GM18861 (cell line): Measurements from ENCODE around the gene PDE8B.

ENCODE experiments used
- ATAC-seq: cut with Tn5 transposase; IDR thresholded peaks from one replicate; pipeline ENCODE4 v1.9.1; 2021; ENCODE audit not compliant: unreplicated experiment

Gene PDE8B

GRCh38 chr5:77210091-77210963 is at the start of gene PDE8B:
Gene PDE8B, plus strand, starts transcription at chr5:77210680. Its CDS starts 246 bp downstream, at chr5:77210926.
- no peak for ATAC-seq

GRCh38 chr5:77163453-77163852 is 47.0 kb upstream of the PDE8B start:
- no peak for ATAC-seq

- no peak for ATAC-seq
Measured at GRCh38 chr5:77167063-77167462, 43.4 kb upstream of the PDE8B start.

- no peak for ATAC-seq
Measured at GRCh38 chr5:77167695-77168121, 42.8 kb upstream of the PDE8B start.

GRCh38 chr5:77168161-77168878 is 42.2 kb upstream of the PDE8B start:
- ATAC-seq, result no peak

- ATAC-seq, result no peak
Measured at GRCh38 chr5:77168879-77169244, 41.6 kb upstream of the PDE8B start.

GRCh38 chr5:77170196-77170890 is 40.1 kb upstream of the PDE8B start:
- ATAC-seq, result no peak

- ATAC-seq, result no peak
Measured at GRCh38 chr5:77171141-77171910, 39.2 kb upstream of the PDE8B start.

- no peak for ATAC-seq
Measured at GRCh38 chr5:77172713-77173328, 37.7 kb upstream of the PDE8B start.

- ATAC-seq, result no peak
Measured at GRCh38 chr5:77174526-77174925, 36.0 kb upstream of the PDE8B start.

- no peak for ATAC-seq
Measured at GRCh38 chr5:77175231-77175630, 35.2 kb upstream of the PDE8B start.

GRCh38 chr5:77176429-77176828 is 34.1 kb upstream of the PDE8B start:
- no peak for ATAC-seq

GRCh38 chr5:77177576-77177975 is 32.9 kb upstream of the PDE8B start:
- ATAC-seq, result no peak

- no peak for ATAC-seq
Measured at GRCh38 chr5:77180167-77181081, 30.1 kb upstream of the PDE8B start.

- ATAC-seq, result no peak
Measured at GRCh38 chr5:77181173-77181572, 29.3 kb upstream of the PDE8B start.

- ATAC-seq, result no peak
Measured at GRCh38 chr5:77181596-77182304, 28.7 kb upstream of the PDE8B start.

GRCh38 chr5:77182367-77182766 is 28.1 kb upstream of the PDE8B start:
- no peak for ATAC-seq

- ATAC-seq, result no peak
Measured at GRCh38 chr5:77186652-77187370, 23.7 kb upstream of the PDE8B start.
